ENCODE data around the gene LEF1.
"Not testable (repeated sequence)": the region's sequence is repeated elsewhere in the genome, so short reads cannot be mapped to it uniquely, and the experiment has no call there.

Gene LEF1

DNA sequence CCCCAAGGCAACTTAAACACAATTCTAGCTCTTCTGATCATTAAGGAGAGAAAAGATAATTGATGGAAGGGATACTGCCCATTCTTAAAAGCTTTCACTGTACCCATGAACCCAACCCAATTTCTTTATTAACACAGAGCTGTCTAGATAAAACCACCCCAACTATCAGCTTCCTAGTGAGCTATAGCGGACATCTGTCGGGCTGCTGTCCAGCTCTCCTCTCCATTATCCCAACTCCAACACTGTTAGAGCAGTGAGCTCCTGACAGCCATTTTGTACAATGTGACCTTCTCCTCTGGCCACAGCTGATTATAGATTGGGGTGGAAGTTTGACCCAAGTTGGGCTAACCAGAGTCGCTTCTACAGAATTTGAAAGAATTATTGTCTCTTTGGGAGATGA is 112.9 kb downstream of the LEF1 start:
- ATAC-seq (ENCODE audit: low read depth) (no peak), DNase-seq (ENCODE audit: low spot score) (no peak)
- no peaks in the 10 kb centered on the region for H3K27me3 ChIP-seq (ENCODE audit: insufficient read depth, poor library complexity, severe bottlenecking)
- no peak overlapping the region for H3K27ac ChIP-seq (ENCODE audit: poor library complexity, severe bottlenecking)
- no peaks in the 10 kb centered on the region for H3K36me3 ChIP-seq (ENCODE audit: low read depth)
- no peak for TF ChIP-seq CTCF (IDR thresholded peaks at IDR 0.05; ENCODE audit: poor library complexity, severe bottlenecking)
- H3K9me3 ChIP-seq (ENCODE audit: severe bottlenecking): no peaks in the 10 kb centered on the region
- no peak overlapping the region for H3K4me3 ChIP-seq (ENCODE audit: severe bottlenecking)
- H3K4me1 ChIP-seq (ENCODE audit: insufficient read depth, poor library complexity, severe bottlenecking): no peaks in the 10 kb centered on the region

- Histone ChIP-seq H3K4me3 (ENCODE audit: severe bottlenecking) (no peak overlapping the region), H3K27ac (ENCODE audit: poor library complexity, severe bottlenecking) (no peak overlapping the region), H3K4me1 (ENCODE audit: insufficient read depth, poor library complexity, severe bottlenecking) (no peaks in the 10 kb centered on the region), H3K27me3 (ENCODE audit: insufficient read depth, poor library complexity, severe bottlenecking) (no peaks in the 10 kb centered on the region), H3K9me3 (ENCODE audit: severe bottlenecking) (no peaks in the 10 kb centered on the region), H3K36me3 (ENCODE audit: low read depth) (no peaks in the 10 kb centered on the region)
- TF ChIP-seq CTCF (IDR thresholded peaks at IDR 0.05; ENCODE audit: poor library complexity, severe bottlenecking): no peak
- no peak for ATAC-seq (ENCODE audit: low read depth)
- no peak for DNase-seq (ENCODE audit: low spot score)
Observed at GRCh38 chr4:108054025-108054638, 114.6 kb downstream of the LEF1 start.

DNA sequence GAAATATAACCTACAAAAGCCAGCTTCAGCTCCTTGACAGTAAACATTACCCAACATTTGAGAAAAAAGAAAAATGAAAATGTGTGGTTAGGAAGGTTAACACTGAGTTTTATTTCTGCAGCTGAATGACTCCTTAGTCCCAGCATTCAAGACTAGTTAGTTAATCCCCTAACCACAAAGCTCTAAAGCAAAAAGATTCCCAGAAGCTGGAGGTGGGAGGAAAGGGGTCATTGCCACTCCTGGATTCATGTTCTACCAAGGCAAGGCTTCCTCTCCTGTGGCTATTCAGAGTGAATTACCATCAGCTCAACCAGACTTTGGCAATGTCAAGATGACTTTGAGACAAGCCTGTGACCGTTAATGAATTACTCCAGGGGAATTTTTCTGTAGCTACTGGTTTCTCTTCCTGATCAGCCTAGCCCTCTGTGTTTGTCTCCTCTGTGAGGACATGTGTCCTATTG is 115.5 kb downstream of the LEF1 start:
- H3K4me3 ChIP-seq (ENCODE audit: severe bottlenecking): no peak overlapping the region
- H3K36me3 ChIP-seq (ENCODE audit: low read depth): no peaks in the 10 kb centered on the region
- no peak for TF ChIP-seq CTCF (IDR thresholded peaks at IDR 0.05; ENCODE audit: poor library complexity, severe bottlenecking)
- no peaks in the 10 kb centered on the region for H3K4me1 ChIP-seq (ENCODE audit: insufficient read depth, poor library complexity, severe bottlenecking)
- ATAC-seq (ENCODE audit: low read depth): no peak
- no peak overlapping the region for H3K27ac ChIP-seq (ENCODE audit: poor library complexity, severe bottlenecking)
- no peak for DNase-seq (ENCODE audit: low spot score)
- H3K9me3 ChIP-seq (ENCODE audit: severe bottlenecking): no peaks in the 10 kb centered on the region
- no peaks in the 10 kb centered on the region for H3K27me3 ChIP-seq (ENCODE audit: insufficient read depth, poor library complexity, severe bottlenecking)

- H3K9me3 ChIP-seq (ENCODE audit: severe bottlenecking): no peaks in the 10 kb centered on the region
- ATAC-seq (ENCODE audit: low read depth) (no peak), DNase-seq (ENCODE audit: low spot score) (no peak)
- H3K4me3 ChIP-seq (ENCODE audit: severe bottlenecking): no peak overlapping the region
- H3K27me3 ChIP-seq (ENCODE audit: insufficient read depth, poor library complexity, severe bottlenecking): no peaks in the 10 kb centered on the region
- H3K4me1 ChIP-seq (ENCODE audit: insufficient read depth, poor library complexity, severe bottlenecking): no peaks in the 10 kb centered on the region
- TF ChIP-seq CTCF (IDR thresholded peaks at IDR 0.05; ENCODE audit: poor library complexity, severe bottlenecking): no peak
- H3K27ac ChIP-seq (ENCODE audit: poor library complexity, severe bottlenecking): no peak overlapping the region
- H3K36me3 ChIP-seq (ENCODE audit: low read depth): no peaks in the 10 kb centered on the region
Observed at GRCh38 chr4:108052558-108053120, 116.1 kb downstream of the LEF1 start.

DNA sequence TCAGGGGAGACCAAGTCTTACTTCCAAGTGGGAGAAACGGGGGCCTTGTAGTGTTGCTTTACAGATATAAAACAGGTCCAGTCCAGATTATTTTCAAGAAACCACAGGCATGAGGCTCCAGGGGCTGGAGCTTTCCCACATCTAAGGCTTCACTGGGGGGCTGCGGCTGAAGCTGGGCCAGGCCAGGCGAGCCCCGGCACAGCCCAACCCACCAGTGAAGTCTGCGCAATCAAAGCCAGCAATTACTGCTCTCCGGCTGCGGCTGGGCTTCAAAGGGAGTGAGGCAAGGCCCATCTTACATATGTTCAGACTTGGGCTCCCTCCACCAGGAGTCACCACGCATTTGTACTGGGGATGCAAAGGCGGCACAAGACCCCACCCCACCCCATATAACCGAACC is 117.4 kb downstream of the LEF1 start:
- H3K9me3 ChIP-seq (ENCODE audit: severe bottlenecking): no peaks in the 10 kb centered on the region
- H3K27ac ChIP-seq (ENCODE audit: poor library complexity, severe bottlenecking): no peak overlapping the region
- H3K4me1 ChIP-seq (ENCODE audit: insufficient read depth, poor library complexity, severe bottlenecking): no peaks in the 10 kb centered on the region
- TF ChIP-seq CTCF (IDR thresholded peaks at IDR 0.05; ENCODE audit: poor library complexity, severe bottlenecking): no peak
- no peak overlapping the region for H3K4me3 ChIP-seq (ENCODE audit: severe bottlenecking)
- DNase-seq (ENCODE audit: low spot score) (no peak), ATAC-seq (ENCODE audit: low read depth) (no peak)
- no peaks in the 10 kb centered on the region for H3K36me3 ChIP-seq (ENCODE audit: low read depth)
- no peaks in the 10 kb centered on the region for H3K27me3 ChIP-seq (ENCODE audit: insufficient read depth, poor library complexity, severe bottlenecking)

DNA sequence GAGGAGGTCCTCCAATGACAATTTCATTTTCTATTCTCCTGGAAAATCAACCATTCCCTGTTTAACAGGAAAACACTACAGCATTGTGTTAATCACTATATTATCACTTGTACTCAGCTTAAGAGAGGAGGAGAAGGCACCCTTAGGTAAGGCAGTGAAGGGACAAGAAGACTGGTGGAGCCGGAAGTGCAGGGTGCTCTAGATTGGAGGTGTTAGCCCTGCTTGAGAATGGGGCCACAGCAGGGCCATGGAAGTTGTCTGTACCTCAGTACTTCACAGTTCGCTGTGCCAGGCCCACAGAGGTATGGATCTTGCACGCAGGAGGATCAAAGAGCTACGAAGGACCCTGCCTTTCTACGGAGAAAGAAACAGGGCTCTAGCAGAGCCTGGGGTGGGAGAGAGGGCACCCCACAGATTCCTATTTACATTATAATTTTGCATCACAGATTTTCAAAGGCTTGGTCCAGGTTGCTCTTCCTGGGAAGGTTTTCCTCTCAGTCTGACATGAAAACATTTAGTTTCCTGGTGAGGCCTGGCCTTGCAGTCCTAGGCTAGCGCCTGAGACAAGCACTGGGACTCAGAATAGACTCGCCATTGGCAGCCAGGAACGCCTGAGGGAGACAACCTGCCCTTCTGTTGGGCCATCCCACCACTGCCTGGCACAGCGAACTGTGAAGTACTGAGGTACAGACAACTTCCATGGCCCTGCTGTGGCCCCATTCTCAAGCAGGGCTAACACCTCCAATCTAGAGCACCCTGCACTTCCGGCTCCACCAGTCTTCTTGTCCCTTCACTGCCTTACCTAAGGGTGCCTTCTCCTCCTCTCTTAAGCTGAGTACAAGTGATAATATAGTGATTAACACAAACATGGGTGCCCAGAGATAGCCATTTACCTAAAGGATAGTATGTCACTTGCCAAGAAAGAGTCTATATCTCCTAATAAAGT is 118.3 kb downstream of the LEF1 start:
- not testable (repeated sequence) for H3K27me3 ChIP-seq (ENCODE audit: insufficient read depth, poor library complexity, severe bottlenecking); ATAC-seq (ENCODE audit: low read depth); H3K4me1 ChIP-seq (ENCODE audit: insufficient read depth, poor library complexity, severe bottlenecking); H3K9me3 ChIP-seq (ENCODE audit: severe bottlenecking); H3K36me3 ChIP-seq (ENCODE audit: low read depth); DNase-seq (ENCODE audit: low spot score); H3K27ac ChIP-seq (ENCODE audit: poor library complexity, severe bottlenecking); H3K4me3 ChIP-seq (ENCODE audit: severe bottlenecking)

Measured in RWPE2 (cell line).